Suprapubic skin (tissue), 4 donors: Measurements from ENCODE around the gene CSAD.

ENCODE experiments used
- EP300 ChIP-seq: sonication (generic); formaldehyde crosslinking; IDR thresholded peaks from one replicate; pipeline ENCODE4 v1.6.1; 2017; ENCODE audit warnings: antibody characterized with exemption
- POLR2AphosphoS5 ChIP-seq, 3 donors: sonication (generic); formaldehyde crosslinking; IDR thresholded peaks; one replicate each; pipeline ENCODE4 v1.6.1; 2017; ENCODE audit warnings: antibody characterized with exemption in 3 of 3
- TF ChIP-seq, protein P1 (sequence below), 2 donors: fragments of 200-600 bp in 1 of 2; fragments of 450-650 bp in 1 of 2; sonication (generic) in 1 of 2; IDR thresholded peaks; one replicate each; pipeline ENCODE4 v1.5.1; 2016 to 2019; ENCODE audit warnings: antibody characterized with exemption in 2 of 2, mild to moderate bottlenecking in 1 of 2, moderate library complexity in 1 of 2

DNA sequence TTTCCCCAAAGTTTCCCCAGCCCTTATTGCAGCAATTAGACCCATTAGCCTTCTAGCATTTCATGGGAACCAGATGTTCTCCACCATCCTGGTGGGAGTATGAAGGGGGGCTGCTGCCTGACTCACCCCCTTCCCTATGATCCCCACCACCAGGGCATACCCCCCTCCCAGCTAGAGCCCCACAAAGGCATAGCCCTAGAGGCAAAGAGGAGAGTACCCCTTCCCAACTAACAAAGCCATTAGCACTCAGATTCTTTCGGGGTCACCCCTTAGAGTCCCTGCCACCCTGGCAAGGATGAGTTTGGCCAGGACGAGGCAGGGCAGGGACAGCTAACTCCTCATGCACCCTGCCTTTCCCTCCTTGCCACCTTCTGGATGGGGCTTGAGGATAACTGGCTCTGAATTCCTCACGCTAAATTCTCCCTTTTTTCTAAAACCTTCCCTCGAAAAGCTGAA, 42.1 kb upstream of the CSAD start:
- TF ChIP-seq, protein P1, sequence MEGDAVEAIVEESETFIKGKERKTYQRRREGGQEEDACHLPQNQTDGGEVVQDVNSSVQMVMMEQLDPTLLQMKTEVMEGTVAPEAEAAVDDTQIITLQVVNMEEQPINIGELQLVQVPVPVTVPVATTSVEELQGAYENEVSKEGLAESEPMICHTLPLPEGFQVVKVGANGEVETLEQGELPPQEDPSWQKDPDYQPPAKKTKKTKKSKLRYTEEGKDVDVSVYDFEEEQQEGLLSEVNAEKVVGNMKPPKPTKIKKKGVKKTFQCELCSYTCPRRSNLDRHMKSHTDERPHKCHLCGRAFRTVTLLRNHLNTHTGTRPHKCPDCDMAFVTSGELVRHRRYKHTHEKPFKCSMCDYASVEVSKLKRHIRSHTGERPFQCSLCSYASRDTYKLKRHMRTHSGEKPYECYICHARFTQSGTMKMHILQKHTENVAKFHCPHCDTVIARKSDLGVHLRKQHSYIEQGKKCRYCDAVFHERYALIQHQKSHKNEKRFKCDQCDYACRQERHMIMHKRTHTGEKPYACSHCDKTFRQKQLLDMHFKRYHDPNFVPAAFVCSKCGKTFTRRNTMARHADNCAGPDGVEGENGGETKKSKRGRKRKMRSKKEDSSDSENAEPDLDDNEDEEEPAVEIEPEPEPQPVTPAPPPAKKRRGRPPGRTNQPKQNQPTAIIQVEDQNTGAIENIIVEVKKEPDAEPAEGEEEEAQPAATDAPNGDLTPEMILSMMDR (IDR thresholded peaks at IDR 0.05): no peak
- no peak for TF ChIP-seq POLR2AphosphoS5 (IDR thresholded peaks at IDR 0.05)
- TF ChIP-seq EP300: no peak
